Thyroid gland (tissue), 4 donors: Measurements from ENCODE around the gene AGPAT2. TPM values are rescaled to one million over a fixed set of nuclear protein-coding genes. Genes with fewer than 3 reads are reported as not detected.
"Not testable (repeated sequence)": the region's sequence is repeated elsewhere in the genome, so short reads cannot be mapped to it uniquely, and the experiment has no call there.

Experiments used
- DNase-seq, 2 donors: peaks; one replicate each; pipeline ENCODE4 v3.0.0-alpha.2; 2019
- H3K27ac ChIP-seq, 3 donors: fragments of 200-600 bp; sonication (generic); 1 replicate in 2 of 3; 2 replicates in 1 of 3; pipeline ENCODE4 v1.5.1; 2016 to 2019; ENCODE audit warnings: mild to moderate bottlenecking in 1 of 3, moderate library complexity in 1 of 3
- H3K27me3 ChIP-seq: fragments of 200-600 bp; sonication (generic); one replicate; pipeline ENCODE4 v1.5.1; 2019
- H3K36me3 ChIP-seq, 2 donors: fragments of 200-600 bp; sonication (generic); one replicate each; pipeline ENCODE4 v1.5.1; 2016 to 2019
- H3K4me1 ChIP-seq, 2 donors: fragments of 200-600 bp; sonication (generic); one replicate each; pipeline ENCODE4 v1.5.1; 2017 to 2019
- H3K4me3 ChIP-seq, 3 donors: fragments of 200-600 bp; sonication (generic); replicated peaks in 1 of 3; 1 replicate in 2 of 3; 2 replicates in 1 of 3; pipeline ENCODE4 v1.5.1; 2016; ENCODE audit warnings: mild to moderate bottlenecking in 1 of 3
- H3K9me3 ChIP-seq: fragments of 200-600 bp; sonication (generic); one replicate; pipeline ENCODE4 v1.5.1; 2017
- CTCF ChIP-seq, 6 experiments: fragments of 200-600 bp in 3 of 6; fragments of 450-650 bp in 3 of 6; sonication (generic) in 3 of 6; IDR thresholded peaks; one replicate each; pipeline ENCODE4 v1.5.1; 2016 to 2019; ENCODE audit warnings: antibody characterized with exemption in 6 of 6, mild to moderate bottlenecking in 2 of 6, inconsistent platforms in 1 of 6, moderate library complexity in 1 of 6
- POLR2A ChIP-seq, 2 donors: fragments of 450-650 bp; IDR thresholded peaks; one replicate each; pipeline ENCODE4 v1.6.1; 2017; ENCODE audit warnings: antibody characterized with exemption in 2 of 2, mild to moderate bottlenecking in 2 of 2, moderate library complexity in 1 of 2
- WGBS, 2 donors: methylation state at CpG; one replicate each; pipeline ENCODE4 v1.1.5; 2017; 5-methylcytosine and 5-hydroxymethylcytosine counted together
- intact Hi-C: fragments of 100-400 bp; cut with DNase I; formaldehyde crosslinking; loops from one replicate; pipeline ENCODE4 v1.15.1; 2023
- total RNA-seq, 4 donors: library from RNA; depleted of rRNA; stranded (reverse); fragments of >200 nt; gene quantifications; one replicate each; pipeline ENCODE4 v1.2.3, GENCODE V29; 2016

The AGPAT2 gene
- total RNA-seq, 4 donors from 2014 or later = 58.6 to 78.7 (median 72.0) TPM

- intact Hi-C loops = no loop called here
- H3K36me3 ChIP-seq = no peaks in the 10 kb centered on the region
- peak within 1 kb of the TSS in 2 of 3 donors; percentile 32 to 72 for H3K4me3 ChIP-seq
- H3K9me3 ChIP-seq = no peaks in the 10 kb centered on the region
- H3K27ac ChIP-seq = peak within 1 kb of the TSS in 2 of 3 donors; percentile 37 to 52
- DNase-seq = no peak
- H3K27me3 ChIP-seq = no peaks in the 10 kb centered on the region
- H3K4me1 ChIP-seq = peaks cover 12 to 33% of the 10 kb centered on the region in 2 donors
- 7 to 20% methylated on average over 13 to 21 of the region's 119 CpGs for WGBS, 2 donors
- TF ChIP-seq POLR2A (IDR thresholded peaks at IDR 0.05) (peak in 1 of 2 donors; percentile 25), CTCF (IDR thresholded peaks at IDR 0.05) (no peak)
These were observed 24.8 kb upstream of the AGPAT2 start, which contains the start of gene DIPK1B for GRCh38 chr9:136711751-136712689. TSS of gene DIPK1B (plus strand) at chr9:136712572. CDS start at chr9:136712666, 94 bp downstream.

GRCh38 chr9:136711219-136711648, 24.0 kb upstream of the AGPAT2 start:
- H3K4me3 ChIP-seq, H3K27me3 ChIP-seq, DNase-seq, intact Hi-C loops, H3K9me3 ChIP-seq, H3K36me3 ChIP-seq, H3K27ac ChIP-seq: not testable (repeated sequence)
- 48 to 54% methylated on average over 4 of the region's 4 CpGs for WGBS, 2 donors
- H3K4me1 ChIP-seq = peaks cover 12 to 33% of the 10 kb centered on the region in 2 donors

- intact Hi-C loops = no loop called here
- no peak for DNase-seq
- Histone ChIP-seq H3K4me3 (no peak overlapping the region), H3K27me3 (no peaks in the 10 kb centered on the region), H3K4me1 (peaks cover 12 to 33% of the 10 kb centered on the region in 2 donors), H3K27ac (peak overlapping the region in 1 of 3 donors; percentile 10), H3K36me3 (no peaks in the 10 kb centered on the region), H3K9me3 (no peaks in the 10 kb centered on the region)
- 85 to 92% methylated on average over 7 of the region's 7 CpGs for WGBS, 2 donors
- no peak for TF ChIP-seq POLR2A (IDR thresholded peaks at IDR 0.05)
- TF ChIP-seq CTCF (IDR thresholded peaks at IDR 0.05) = no peak
These were observed 23.3 kb upstream of the AGPAT2 start for GRCh38 chr9:136710543-136710942.

- Histone ChIP-seq H3K27ac (no peak overlapping the region), H3K36me3 (no peaks in the 10 kb centered on the region), H3K27me3 (no peaks in the 10 kb centered on the region), H3K4me1 (peaks cover 12 to 26% of the 10 kb centered on the region in 2 donors), H3K4me3 (no peak overlapping the region), H3K9me3 (no peaks in the 10 kb centered on the region)
- 92 to 94% methylated on average over 16 to 24 of the region's 24 CpGs for WGBS, 2 donors
- DNase-seq = no peak
- intact Hi-C loops = no loop called here
- no peak for TF ChIP-seq POLR2A (IDR thresholded peaks at IDR 0.05)
- TF ChIP-seq CTCF (IDR thresholded peaks at IDR 0.05) = no peak
These were observed 22.3 kb upstream of the AGPAT2 start for GRCh38 chr9:136709454-136710109.

- no peak for DNase-seq
- no peak for TF ChIP-seq CTCF (IDR thresholded peaks at IDR 0.05)
- TF ChIP-seq POLR2A (IDR thresholded peaks at IDR 0.05) = no peak
- no peaks in the 10 kb centered on the region for H3K27me3 ChIP-seq
- intact Hi-C loops = no loop called here
- H3K27ac ChIP-seq = no peak overlapping the region
- no peaks in the 10 kb centered on the region for H3K36me3 ChIP-seq
- peaks cover 5 to 10% of the 10 kb centered on the region in 2 donors for H3K4me1 ChIP-seq
- 82 to 85% methylated on average over 19 to 22 of the region's 22 CpGs for WGBS, 2 donors
- no peaks in the 10 kb centered on the region for H3K9me3 ChIP-seq
- no peak overlapping the region for H3K4me3 ChIP-seq
These were observed 20.7 kb upstream of the AGPAT2 start for GRCh38 chr9:136707849-136708517.
